H9 (cell line): ENCODE results near the gene OR2D2. TPM values are rescaled to one million over a fixed set of nuclear protein-coding genes. Genes with fewer than 3 reads are reported as not detected.

Experiments used
- DNase-seq: peaks from one replicate; pipeline ENCODE4 v3.0.0-alpha.2; 2017
- H2AFZ ChIP-seq: one replicate; pipeline ENCODE4 v1.6.1; 2013; ENCODE audit warnings: mild to moderate bottlenecking, low read length, control low read depth, moderate library complexity
- H2AK5ac ChIP-seq: 2 replicates; pipeline ENCODE4 v1.6.1; 2013; ENCODE audit warnings: low read length, control low read depth, mixed read lengths; ENCODE audit not compliant: insufficient read length
- H2BK120ac ChIP-seq: one replicate; pipeline ENCODE4 v1.6.1; 2013; ENCODE audit warnings: low read depth, mild to moderate bottlenecking, low read length, control low read depth, inconsistent platforms; ENCODE audit not compliant: poor library complexity, severe bottlenecking
- H2BK12ac ChIP-seq: 2 replicates; pipeline ENCODE4 v1.6.1; 2013; ENCODE audit warnings: low read length, control low read depth, mixed read lengths, low read depth; ENCODE audit not compliant: insufficient read length
- H2BK15ac ChIP-seq: 2 replicates; pipeline ENCODE4 v1.6.1; 2013; ENCODE audit warnings: low read depth, low read length, control low read depth
- H2BK20ac ChIP-seq: one replicate; pipeline ENCODE4 v1.6.1; 2013; ENCODE audit warnings: low read depth, mild to moderate bottlenecking, low read length, control low read depth, inconsistent platforms; ENCODE audit not compliant: poor library complexity, severe bottlenecking
- H2BK5ac ChIP-seq: 2 replicates; pipeline ENCODE4 v1.6.1; 2013; ENCODE audit warnings: low read length, control low read depth, mixed read lengths; ENCODE audit not compliant: insufficient read length
- H3K14ac ChIP-seq: 2 replicates; pipeline ENCODE4 v1.6.1; 2013; ENCODE audit warnings: low read length, control low read depth; ENCODE audit not compliant: insufficient read depth
- H3K18ac ChIP-seq: 2 replicates; pipeline ENCODE4 v1.6.1; 2013; ENCODE audit warnings: low read depth, mild to moderate bottlenecking, mixed read lengths, low read length, control low read depth; ENCODE audit not compliant: insufficient read length
- H3K23ac ChIP-seq: 2 replicates; pipeline ENCODE4 v1.6.1; 2013; ENCODE audit warnings: low read length, control low read depth, mixed read lengths, low read depth; ENCODE audit not compliant: insufficient read length
- H3K23me2 ChIP-seq: 2 replicates; pipeline ENCODE4 v1.6.1; 2013; ENCODE audit warnings: low read depth, mild to moderate bottlenecking, mixed read lengths, low read length, control low read depth; ENCODE audit not compliant: insufficient read length, poor library complexity, severe bottlenecking
- H3K27ac ChIP-seq: 2 replicates; pipeline ENCODE4 v1.5.1; 2013; ENCODE audit warnings: low read length, control low read depth, mixed read lengths, low read depth; ENCODE audit not compliant: insufficient read length
- H3K27me3 ChIP-seq: 2 replicates; pipeline ENCODE4 v1.6.1; 2013; ENCODE audit warnings: low read length, control low read depth, inconsistent platforms; ENCODE audit not compliant: insufficient read depth
- H3K4ac ChIP-seq: 2 replicates; pipeline ENCODE4 v1.6.1; 2013; ENCODE audit warnings: low read depth, mild to moderate bottlenecking, control low read depth, inconsistent platforms, low read length, moderate library complexity
- H3K4me1 ChIP-seq: 2 replicates; pipeline ENCODE4 v1.6.1; 2013; ENCODE audit warnings: low read length, control low read depth, inconsistent platforms; ENCODE audit not compliant: insufficient read depth
- H3K4me2 ChIP-seq: 2 replicates; pipeline ENCODE4 v1.6.1; 2013; ENCODE audit warnings: low read length, control low read depth, mixed read lengths; ENCODE audit not compliant: insufficient read length, insufficient read depth
- H3K56ac ChIP-seq: 2 replicates; pipeline ENCODE4 v1.6.1; 2013; ENCODE audit warnings: low read depth, mild to moderate bottlenecking, mixed read lengths, low read length, control low read depth; ENCODE audit not compliant: insufficient read length
- H3K79me1 ChIP-seq: 2 replicates; pipeline ENCODE4 v1.6.1; 2013; ENCODE audit warnings: low read depth, mild to moderate bottlenecking, moderate library complexity, low read length, control low read depth, inconsistent platforms; ENCODE audit not compliant: insufficient read depth, poor library complexity, severe bottlenecking
- H3K79me2 ChIP-seq: 2 replicates; pipeline ENCODE4 v1.6.1; 2013; ENCODE audit warnings: low read length, control low read depth, inconsistent platforms; ENCODE audit not compliant: insufficient read depth
- H3K9ac ChIP-seq: 2 replicates; pipeline ENCODE4 v1.6.1; 2013; ENCODE audit warnings: low read length, control low read depth, mixed read lengths; ENCODE audit not compliant: insufficient read length; ENCODE audit errors: extremely low read depth
- H3K9me3 ChIP-seq: one replicate; pipeline ENCODE4 v1.6.1; 2013; ENCODE audit warnings: low read depth, low read length, inconsistent platforms; ENCODE audit not compliant: control insufficient read depth
- H3T11ph ChIP-seq: one replicate; pipeline ENCODE4 v1.6.1; 2013; ENCODE audit warnings: mild to moderate bottlenecking, low read length, control low read depth, inconsistent platforms
- H4K20me1 ChIP-seq: one replicate; pipeline ENCODE4 v1.6.1; 2013; ENCODE audit not compliant: control insufficient read depth, insufficient read length, insufficient read depth
- H4K5ac ChIP-seq: 2 replicates; pipeline ENCODE4 v1.6.1; 2013; ENCODE audit warnings: low read depth, mild to moderate bottlenecking, mixed read lengths, low read length, control low read depth; ENCODE audit not compliant: insufficient read length
- H4K8ac ChIP-seq: replicated peaks from 2 replicates; pipeline ENCODE4 v1.6.1; 2013; ENCODE audit warnings: low read length, control low read depth, mixed read lengths, low read depth; ENCODE audit not compliant: insufficient read length
- H4K91ac ChIP-seq: 2 replicates; pipeline ENCODE4 v1.6.1; 2013; ENCODE audit warnings: low read depth, mild to moderate bottlenecking, moderate library complexity, mixed read lengths, low read length, control low read depth; ENCODE audit not compliant: insufficient read length
- H3K27ac Mint-ChIP-seq, 3 experiments: 2 replicates in 2 of 3; 3 replicates in 1 of 3; pipeline ENCODE4 v1.8.0; 2020 to 2021; ENCODE audit warnings: mixed read lengths in 3 of 3, mild to moderate bottlenecking in 1 of 3, moderate library complexity in 1 of 3
- H3K27me3 Mint-ChIP-seq: 2 replicates; pipeline ENCODE4 v1.8.0; 2021; ENCODE audit warnings: low read depth, mild to moderate bottlenecking, moderate library complexity, mixed read lengths
- H3K36me3 Mint-ChIP-seq, 3 experiments: 2 replicates in 2 of 3; 3 replicates in 1 of 3; pipeline ENCODE4 v1.8.0; 2020 to 2021; ENCODE audit warnings: low read depth in 3 of 3, mixed read lengths in 3 of 3; ENCODE audit not compliant: insufficient read depth in 1 of 3
- H3K4me1 Mint-ChIP-seq, 2 experiments: 2 replicates each; pipeline ENCODE4 v1.8.0; 2020; ENCODE audit warnings: mixed read lengths in 2 of 2
- H3K4me3 Mint-ChIP-seq, 2 experiments: 2 replicates in 1 of 2; 3 replicates in 1 of 2; pipeline ENCODE4 v1.8.0; 2020 to 2021; ENCODE audit warnings: mild to moderate bottlenecking in 2 of 2, mixed read lengths in 2 of 2, moderate library complexity in 1 of 2
- H3K9me3 Mint-ChIP-seq, 2 experiments: 2 replicates in 1 of 2; 3 replicates in 1 of 2; pipeline ENCODE4 v1.8.0; 2020; ENCODE audit warnings: mild to moderate bottlenecking in 2 of 2, mixed read lengths in 2 of 2, moderate library complexity in 1 of 2
- CTCF ChIP-seq: fragments of 200-600 bp; sonication (generic); conservative IDR thresholded peaks from 3 replicates; pipeline ENCODE4 v1.8.0; 2021; ENCODE audit warnings: antibody characterized with exemption, mild to moderate bottlenecking
- WGBS: extraction: QIAGEN DNeasy Blood & Tissue Kit; methylation state at CpG from one replicate; pipeline ENCODE4 v1.1.7; 2013; ENCODE audit warnings: missing lambda C conversion rate, low lambda C conversion rate, mixed read lengths; ENCODE audit not compliant: insufficient read length; ENCODE audit errors: extremely low coverage; 5-methylcytosine and 5-hydroxymethylcytosine counted together
- total RNA-seq: library from RNA; stranded (reverse); gene quantifications from 2 replicates; pipeline ENCODE4 v1.2.1, GENCODE V29; 2021

OR2D2 gene
- total RNA-seq, 1 experiment from 2014 or later: 0.26 TPM

- Mint-ChIP-seq H3K36me3 (no peaks in the 10 kb centered on the region), H3K27me3 (no peaks in the 10 kb centered on the region), H3K27ac (no peak overlapping the region), H3K9me3 (no peaks in the 10 kb centered on the region), H3K4me1 (no peaks in the 10 kb centered on the region), H3K4me3 (no peak overlapping the region)
- Histone ChIP-seq H3K4me1 (no peaks in the 10 kb centered on the region), H3K9ac (no peak overlapping the region), H3K23ac (no peak overlapping the region), H2AK5ac (no peak overlapping the region), H3K56ac (no peak overlapping the region), H3K79me1 (no peaks in the 10 kb centered on the region), H2AFZ (no peak overlapping the region), H2BK120ac (no peak overlapping the region), H2BK15ac (no peak overlapping the region), H3K23me2 (no peaks in the 10 kb centered on the region), H2BK5ac (no peak overlapping the region), H3K18ac (no peak overlapping the region), H2BK20ac (no peak overlapping the region), H3T11ph (no peak overlapping the region), H4K20me1 (no peaks in the 10 kb centered on the region), H4K5ac (no peak overlapping the region), H3K27me3 (no peaks in the 10 kb centered on the region), H3K4me2 (no peak overlapping the region), H3K9me3 (no peaks in the 10 kb centered on the region), H2BK12ac (no peak overlapping the region), H4K8ac (no peak overlapping the region), H3K14ac (no peak overlapping the region), H3K4ac (no peak overlapping the region), H3K79me2 (no peaks in the 10 kb centered on the region), H4K91ac (no peak overlapping the region), H3K27ac (no peak overlapping the region)
- no peak for DNase-seq
- no peak for TF ChIP-seq CTCF
- no CpG with 5 or more reads among the region's 3 CpGs for WGBS
Observed at GRCh38 chr11:6911948-6912347, 19.6 kb upstream of the OR2D2 start.
